ENCODE measurements around the gene POTEM.
"Not testable (repeated sequence)": the region's sequence is repeated elsewhere in the genome, so short reads cannot be mapped to it uniquely, and the experiment has no call there.

The POTEM gene

DNA sequence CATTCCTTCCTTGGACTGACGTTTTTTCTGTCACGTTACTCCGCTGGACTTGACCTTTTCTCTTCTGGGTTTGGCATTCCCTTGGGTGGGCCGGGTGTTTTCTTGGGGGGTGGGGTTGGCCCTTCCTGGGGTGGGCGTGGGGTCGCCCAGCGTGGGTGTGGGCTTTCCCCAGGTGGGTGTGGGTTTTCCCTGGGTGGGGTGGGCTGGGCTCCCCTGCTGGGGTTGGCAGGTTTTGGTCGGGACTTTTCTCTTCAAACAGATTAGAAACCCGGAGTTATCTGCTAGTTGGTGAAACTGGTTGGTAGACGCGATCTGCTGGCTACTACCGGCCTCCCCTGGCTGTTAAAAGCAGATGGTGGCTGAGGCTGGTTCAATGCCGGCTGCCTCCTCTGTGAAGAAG is at the start of gene POTEM:
Gene POTEM, plus strand, starts transcription at position 301 of the 400 bp plus-strand sequence. Its CDS starts 52 bp downstream, at position 353.
- DNase-seq = not testable (repeated sequence)

DNA sequence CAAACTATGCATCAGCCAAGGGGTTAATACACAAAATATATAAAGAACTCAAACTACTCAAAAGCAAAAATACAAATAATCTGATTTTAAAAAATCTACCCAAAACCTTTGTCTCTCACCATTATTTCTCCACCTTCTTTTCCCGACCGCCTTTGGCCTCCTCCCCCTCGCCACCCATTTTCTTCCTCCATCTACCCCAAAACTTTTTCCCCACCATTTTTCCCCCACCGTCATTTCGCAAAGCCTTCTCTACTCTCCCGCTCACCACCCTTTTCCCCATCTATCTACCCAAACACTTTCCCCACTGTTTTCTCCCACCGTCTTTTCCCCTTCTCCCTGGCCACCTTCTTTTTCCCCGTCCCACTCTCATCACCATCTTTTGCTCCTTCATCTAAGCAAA is 48.9 kb upstream of the POTEM start:
- not testable (repeated sequence) for DNase-seq

DNA sequence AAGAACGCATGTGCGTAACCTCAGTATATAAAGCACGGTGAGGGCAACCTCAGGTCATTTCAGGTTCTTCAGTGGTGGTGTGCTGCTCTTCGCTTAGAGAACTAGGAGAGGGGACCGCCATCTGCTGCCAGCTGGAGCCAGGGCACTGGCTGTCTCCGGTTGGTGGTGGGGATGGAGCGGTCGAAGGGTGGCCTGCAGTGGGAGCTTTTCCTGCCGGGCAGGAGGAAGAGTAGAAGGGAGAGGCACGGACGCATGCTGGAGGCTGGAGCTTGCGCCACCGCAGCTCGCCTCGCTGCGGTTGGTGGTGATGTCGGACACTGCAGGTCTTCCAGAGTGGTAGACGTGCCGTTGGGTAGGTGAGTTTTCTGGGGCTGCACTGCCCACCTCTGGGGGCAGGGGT is 47.2 kb upstream of the POTEM start:
- DNase-seq = not testable (repeated sequence)

DNA sequence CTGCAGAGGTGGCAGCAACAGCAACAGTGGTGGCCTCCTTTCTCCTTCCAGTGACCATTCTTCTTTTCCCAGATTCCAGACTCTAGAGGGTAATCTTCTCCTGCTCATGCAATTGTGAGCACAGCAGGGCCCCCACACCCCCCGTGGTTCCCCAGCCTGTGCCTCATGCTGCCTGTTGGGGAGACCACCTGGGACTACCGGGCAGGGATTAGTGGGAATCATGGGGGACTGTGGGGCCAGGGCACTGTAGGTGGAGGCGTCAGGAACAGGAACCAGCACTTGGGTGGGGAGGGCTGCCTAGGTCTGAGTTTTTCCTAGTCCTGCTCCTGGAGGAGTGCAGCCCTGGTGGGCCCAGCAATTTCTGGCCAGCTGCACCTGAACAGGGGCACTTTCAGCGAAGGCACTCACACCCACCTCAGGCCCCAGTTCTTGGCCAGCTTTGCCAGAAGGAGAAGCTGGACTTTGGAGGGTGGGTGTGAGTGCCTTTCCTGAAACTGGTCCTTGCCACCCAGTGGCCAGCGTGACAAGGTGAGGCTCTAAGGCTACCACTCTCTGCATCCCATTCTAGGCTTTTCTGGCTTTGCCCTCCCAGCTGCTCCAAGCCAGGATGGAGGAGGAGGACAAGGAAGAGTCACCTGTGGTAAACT is 46.1 kb upstream of the POTEM start:
- not testable (repeated sequence) for DNase-seq

DNA sequence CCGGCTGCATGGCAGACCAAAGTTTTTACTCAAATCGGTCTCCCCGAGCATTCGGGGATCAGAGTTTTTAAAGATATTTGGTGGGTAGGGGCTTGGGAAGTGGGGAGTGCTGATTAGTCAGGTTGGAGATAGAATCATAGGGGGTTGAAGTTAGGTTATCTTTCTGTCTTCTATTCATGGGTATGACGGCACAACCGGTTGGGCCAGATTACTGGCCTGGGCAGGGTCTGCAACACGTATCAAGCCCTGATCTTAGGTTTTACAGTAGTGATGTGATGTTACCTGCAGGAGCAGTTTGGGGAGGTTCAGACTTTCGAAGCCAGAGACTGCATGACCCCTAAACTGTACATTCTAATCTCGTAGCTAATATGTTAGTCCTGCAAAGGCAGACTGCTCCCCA is 30.4 kb upstream of the POTEM start:
- not testable (repeated sequence) for DNase-seq

DNA sequence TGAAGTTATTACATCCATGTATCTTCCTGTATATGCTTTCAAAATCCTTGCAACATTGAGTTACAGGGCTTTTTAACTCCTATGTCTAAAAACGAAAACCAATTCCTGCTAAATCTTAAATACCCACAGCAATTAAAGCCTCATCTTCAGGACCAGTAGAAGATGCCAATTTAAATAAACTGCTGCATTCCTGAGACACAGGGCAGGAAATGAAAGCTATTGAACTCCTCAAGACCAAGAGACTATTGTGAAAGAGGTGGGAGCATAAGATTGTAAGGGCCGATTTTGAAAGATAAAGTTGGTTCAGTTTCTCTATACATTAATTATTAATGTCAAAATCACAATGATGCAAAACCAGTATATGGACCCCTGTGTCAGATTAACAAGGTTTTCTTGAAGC is 28.5 kb upstream of the POTEM start:
- not testable (repeated sequence) for DNase-seq

DNA sequence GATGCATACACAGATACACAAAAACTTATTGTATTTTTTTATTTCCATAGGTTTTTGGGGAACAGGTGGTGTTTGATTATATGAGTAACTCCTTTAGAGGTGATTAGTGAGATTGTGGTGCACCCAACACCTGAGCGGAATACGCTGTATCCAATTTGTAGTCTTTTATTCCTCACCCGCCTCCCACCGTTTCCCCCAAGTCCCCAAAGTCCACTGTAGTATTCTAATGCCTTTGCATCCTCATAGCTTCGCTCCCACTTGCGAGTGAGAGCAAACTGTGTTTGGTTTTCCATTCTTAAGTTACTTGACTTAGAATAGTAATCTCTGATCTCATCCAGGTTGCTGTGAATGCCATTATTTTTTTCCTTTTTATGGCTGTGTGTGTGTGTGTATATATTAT is 17.3 kb upstream of the POTEM start:
- not testable (repeated sequence) for DNase-seq

DNA sequence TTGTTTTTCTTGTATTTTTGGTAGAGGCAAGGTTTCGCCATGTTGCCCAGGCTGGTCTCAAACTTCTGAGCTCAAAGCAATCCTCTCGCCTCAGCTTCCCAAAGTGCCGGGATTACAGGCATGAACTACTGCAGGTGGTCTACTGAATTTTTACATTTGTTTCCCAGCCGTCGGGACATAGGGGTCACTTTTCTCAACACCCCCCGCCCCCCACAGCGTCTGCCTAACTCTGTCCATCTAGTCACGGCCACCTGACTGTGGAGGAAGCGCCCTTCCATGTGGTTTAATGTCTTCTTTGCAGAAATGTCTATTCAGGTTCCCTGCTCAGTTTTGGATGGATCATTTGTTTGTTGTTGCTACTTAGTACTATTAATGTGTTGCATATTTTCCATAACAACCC is 14.1 kb upstream of the POTEM start:
- DNase-seq = not testable (repeated sequence)

DNA sequence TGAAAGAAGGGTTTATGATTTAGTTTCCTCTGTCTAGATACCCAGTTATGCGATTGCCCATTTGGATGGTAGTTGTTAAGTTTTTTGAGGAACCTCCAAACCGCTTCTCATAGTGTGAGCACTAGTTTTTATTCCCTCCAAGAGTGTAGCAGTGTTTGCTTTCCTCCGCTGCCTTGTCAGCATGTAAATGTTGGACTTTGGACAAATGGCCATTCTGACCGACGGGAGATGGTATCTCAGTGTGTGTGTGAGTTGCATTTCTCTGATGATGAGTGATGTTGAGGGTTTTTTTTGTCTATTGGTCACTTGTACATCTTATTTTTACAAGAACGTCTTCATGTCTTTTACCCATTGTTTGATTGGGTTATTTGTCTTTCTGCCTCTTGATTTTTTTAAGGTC is 11.4 kb upstream of the POTEM start:
- DNase-seq = not testable (repeated sequence)

DNA sequence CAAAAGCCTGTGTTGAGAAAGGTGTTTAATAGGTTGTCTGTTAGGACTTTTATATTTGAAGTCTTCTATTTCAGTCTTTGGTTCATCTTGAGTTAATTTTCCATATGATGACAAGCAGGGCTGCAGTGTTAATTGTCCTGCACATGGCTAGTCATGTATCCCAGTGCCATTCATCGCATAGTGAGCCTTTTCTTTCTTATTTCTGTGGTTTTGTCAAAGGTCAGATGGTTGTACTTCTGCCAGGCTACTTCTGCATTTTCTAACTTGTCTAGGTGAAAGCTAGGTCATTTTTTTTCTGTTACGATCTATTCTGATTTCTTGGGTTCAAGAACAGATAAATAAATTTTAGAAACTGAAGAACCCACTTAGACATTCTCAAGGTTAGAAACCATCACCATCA is 5.7 kb upstream of the POTEM start:
- DNase-seq = not testable (repeated sequence)

DNA sequence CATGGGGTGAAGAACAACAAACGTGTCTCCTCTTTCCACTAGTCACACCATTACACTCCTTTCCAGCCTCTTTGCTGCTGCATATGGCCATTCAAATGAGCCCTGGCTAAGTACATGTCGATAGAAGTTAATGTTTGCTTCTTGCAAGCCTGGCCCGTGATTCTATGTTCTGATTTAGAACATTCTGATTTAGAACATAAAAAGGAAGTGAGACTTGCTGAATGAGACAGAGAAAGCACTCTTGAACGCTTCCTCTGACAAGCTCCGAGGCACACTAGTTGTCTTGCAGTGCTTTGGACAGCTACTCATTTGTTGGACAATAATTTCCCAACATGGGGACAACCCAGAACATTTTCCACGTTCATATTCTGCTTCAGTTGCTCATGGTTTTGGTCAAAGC is 5.1 kb upstream of the POTEM start:
- DNase-seq = not testable (repeated sequence)

DNA sequence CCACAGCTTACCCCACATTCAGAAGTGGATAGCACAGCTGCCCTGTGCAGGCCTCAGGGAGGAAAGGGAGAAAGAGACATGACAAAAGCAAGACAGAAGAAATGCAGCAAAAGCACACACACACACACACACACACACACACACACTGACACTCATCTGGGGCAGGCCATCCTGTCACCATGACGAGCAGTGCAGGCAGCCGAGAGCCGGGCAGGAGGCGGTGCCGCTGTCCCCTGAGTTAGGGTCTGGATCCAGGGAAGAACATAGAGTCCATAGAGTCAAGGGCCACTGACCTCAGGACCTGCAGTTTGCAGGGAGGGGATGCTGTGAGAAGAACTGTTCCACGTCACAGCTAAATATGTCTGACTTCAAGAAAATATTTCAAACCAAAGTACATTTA is 4.0 kb upstream of the POTEM start:
- not testable (repeated sequence) for DNase-seq

DNA sequence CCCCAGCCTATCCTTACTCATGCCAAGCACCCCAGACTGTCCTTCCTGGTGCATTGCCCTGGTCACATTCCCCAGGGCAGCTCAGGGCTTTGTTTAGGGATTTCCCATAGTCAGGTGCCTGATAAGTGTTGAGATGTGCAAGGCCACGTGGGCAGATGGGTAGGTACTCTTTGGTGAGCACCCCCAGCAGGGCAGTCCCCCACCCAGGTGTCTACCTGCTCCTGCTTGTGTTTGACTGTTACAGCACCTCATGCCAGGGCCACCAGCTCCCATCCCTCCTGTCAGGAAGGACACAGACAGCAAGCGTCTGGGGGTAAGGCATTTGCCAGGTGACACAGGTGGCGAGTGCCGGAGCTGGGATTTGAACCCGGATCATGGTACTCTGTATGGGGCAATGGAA is 2.4 kb upstream of the POTEM start:
- not testable (repeated sequence) for DNase-seq

DNA sequence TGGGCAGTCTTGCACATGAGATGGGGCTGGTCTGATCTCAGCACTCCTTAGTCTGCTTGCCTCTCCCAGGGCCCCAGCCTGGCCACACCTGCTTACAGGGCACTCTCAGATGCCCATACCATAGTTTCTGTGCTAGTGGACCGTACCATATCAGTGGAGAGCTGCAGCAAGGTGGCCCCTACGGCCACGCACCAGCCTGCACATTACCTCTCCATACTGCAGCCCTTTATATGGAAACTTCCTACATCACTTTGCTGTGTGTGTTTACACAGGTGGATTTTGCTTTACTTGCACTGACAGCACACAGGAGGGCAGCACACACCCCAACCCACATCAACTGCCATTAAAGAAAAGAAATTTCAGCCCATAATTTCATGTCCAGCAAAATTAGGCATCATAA is 35.3 kb downstream of the POTEM start:
- DNase-seq = not testable (repeated sequence)

DNA sequence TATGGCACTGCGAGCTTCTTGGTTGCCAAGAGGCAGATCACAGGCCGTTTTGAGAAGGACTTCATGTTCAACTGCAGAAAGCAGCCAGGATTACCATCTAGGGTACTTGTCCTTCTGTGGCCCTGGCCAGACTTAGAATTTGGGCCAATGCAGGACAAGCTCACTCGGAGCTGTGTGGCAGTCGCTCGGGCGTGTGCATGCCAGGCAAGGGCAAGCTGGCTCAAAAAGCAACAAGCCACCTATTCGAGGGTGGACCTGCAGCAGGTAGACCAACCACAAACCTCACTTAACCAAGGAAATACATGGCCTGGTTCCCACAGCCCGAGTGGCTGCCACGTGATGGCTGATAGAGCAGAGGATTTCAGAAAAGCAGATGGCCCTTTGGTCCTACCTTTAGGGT is 39.3 kb downstream of the POTEM start:
- DNase-seq = not testable (repeated sequence)

DNA sequence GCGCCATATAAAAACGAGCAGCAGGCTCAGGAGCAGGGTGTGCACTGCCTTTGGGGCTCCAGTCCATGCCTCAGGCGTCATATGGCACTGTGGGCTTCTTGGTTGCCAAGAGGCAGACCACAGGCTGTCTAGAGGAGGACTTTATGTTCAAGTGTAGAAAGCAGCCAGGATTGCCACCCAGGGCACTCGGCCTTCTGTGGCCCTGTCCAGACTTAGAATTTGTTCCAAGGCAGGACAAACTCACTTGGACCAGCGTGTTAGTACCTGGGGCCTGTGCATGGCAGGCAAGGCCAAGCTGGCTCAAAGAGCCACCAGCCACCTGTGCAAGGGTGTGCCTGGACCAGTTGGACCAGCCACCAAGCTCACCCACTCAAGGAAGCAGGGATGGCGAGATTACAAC is 40.4 kb downstream of the POTEM start:
- not testable (repeated sequence) for DNase-seq

DNA sequence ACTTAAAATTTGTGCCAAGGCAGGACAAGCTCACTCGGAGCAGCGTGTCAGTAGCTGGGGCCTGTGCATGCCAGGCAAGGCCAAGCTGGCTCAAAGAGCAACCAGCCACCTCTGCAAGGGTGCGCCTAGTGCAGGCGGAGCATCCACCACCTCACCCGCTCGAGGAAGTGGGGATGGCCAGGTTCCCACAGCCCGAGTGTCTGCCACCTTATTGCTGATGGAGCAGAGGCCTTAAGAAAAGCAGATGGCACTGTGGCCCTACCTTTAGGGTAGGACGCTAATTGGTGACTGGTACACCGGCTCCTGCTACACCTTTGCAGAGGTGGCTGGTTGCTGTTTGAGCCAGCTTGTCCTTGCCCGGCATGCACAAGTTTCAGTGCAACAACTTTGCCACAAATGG is 43.8 kb downstream of the POTEM start:
- not testable (repeated sequence) for DNase-seq

DNA sequence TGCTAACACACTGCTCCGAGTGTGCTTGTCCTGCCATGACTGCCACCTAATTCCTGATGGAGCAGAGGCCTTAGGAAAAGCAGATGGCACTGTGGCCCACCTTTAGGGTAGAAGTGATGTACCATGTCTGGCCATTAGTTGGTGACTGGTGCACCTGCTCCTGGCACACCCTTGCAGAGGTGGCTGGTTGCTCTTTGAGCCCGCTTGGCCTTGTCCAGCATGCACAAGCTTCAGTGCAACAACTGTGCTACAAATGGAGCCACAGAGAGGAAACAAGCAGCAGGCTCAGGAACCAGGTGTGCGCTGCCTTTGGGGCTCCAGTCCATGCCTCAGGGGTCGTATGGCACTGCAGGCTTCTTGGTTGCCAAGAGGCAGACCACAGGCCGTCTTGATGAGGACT is 44.5 kb downstream of the POTEM start:
- DNase-seq = not testable (repeated sequence)

DNA sequence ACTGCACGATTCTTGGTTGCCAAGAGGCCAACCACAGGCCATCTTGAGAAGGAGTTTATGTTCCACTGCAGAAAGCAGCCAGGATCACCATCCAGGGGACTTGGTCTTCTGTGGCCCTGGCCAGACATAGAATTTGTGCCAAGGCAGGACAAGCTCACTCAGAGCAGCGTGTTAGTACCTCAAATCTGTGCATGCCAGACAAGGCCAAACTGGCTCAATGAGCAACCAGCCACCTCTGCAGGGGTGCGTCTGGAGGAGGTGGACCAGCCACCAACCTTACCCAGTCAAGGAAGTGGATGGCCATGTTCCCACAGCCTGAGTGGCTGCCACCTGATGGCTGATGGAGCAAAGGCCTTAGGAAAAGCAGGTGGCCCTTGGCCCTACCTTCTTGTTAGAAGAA is 48.0 kb downstream of the POTEM start:
- not testable (repeated sequence) for DNase-seq

DNA sequence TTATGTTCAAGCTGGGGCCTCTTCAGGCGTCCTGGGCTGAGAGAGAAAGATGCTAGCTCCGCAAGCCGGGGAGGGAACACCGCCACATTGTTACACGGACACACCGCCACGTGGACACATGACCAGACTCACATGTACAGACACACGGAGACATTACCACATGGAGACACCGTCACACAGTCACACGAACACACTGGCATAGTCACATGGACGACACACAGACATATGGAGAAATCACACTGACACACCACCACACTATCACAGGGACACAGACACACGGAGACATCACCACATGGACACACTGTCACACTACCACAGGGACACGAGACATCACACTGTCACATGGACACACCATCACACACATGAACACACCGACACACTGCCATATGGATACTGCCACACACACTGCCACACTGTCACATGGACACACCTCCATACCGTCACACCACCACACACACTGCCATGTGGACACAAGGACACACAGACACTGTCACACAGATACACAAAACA is 57.9 kb downstream of the POTEM start:
- not testable (repeated sequence) for DNase-seq

DNA sequence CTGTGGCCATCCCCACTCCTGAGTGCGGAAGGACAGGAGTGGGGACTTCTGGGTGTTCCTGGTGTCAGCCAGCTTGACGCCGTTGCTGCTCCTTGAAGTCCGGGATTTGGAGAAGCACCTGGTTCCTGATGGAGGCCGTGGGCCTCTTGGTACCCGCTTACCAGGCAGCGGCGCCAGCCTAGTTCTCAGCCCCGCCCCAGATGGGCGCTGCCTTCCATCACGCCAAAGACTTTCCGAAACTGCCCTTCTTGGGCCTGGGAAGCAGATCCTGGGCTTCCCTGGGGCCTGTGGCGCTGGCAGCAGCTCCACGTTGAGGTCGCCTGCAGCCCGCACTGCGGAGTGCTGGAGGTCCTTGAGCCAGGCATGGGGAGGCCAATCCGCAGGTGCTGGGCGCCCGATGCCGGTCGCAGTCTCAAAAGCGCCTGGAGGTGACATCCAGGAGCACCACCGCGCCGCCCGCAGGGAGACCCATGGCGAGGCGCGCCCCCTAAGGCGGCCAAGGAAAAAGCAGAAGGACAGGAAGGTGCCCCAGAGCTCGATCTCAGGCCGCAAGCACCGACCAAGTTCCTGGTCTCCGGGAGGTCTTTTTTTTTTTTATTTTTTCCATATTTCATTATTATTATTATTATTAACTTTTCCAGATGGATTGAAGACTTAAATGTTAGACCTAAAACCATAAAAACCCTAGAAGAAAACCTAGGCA is 59.6 kb downstream of the POTEM start:
- not testable (repeated sequence) for DNase-seq

DNA sequence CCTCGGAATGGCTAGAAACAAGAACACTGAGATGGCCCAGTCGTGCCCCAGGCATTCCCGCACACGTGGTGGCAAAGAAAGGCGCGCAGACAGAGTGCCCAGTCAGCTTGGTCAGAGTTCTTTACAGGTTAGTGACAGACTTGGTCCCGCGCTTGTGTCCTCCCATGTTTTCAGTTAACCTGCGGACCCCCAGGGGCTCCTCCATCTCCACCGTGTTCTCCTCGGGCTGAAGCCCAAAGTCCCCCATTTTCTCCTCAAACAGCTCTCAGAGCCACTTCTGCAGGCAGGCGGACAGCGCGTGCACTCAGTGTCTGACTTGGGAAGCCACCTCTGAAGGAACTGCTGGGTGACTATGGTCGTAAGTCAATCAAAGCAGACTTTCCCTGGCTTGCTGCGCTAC is 60.7 kb downstream of the POTEM start:
- not testable (repeated sequence) for DNase-seq

DNA sequence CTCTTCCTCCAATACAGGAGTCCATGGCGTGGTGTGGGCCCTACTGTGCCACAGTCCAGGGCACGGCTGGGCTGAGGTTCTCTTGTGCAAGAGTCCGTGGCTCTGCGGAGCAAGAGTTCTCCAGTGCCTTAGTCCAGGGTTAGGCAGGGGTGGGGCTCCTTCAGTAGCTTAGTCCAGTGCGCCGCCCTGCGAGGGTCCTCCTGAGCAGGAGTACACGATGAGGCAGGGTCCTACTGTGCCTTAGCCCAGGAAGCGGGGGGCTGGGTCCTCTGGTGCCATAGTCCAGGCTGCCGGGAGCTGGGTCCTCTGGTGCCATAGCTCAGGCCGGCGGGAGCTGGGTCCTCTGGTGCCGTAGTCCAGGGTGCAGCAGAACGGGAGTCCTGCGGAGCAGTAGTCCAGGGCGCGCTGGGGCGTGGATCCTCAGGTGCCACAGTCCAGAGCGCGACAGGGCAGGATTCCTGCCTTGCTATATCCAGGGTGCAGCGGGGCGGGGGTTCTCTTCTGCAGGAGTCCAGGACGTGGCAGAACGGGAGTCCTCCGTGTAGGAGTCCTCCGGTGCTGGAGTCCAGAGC is 69.7 kb downstream of the POTEM start:
- not testable (repeated sequence) for DNase-seq

Measured in activated gamma-delta T cell treated with Interleukin-2 at 50 U/mL for 16 hours (primary cell).